Measurements from ENCODE around the gene DIP2A. TPM values are rescaled to one million over a fixed set of nuclear protein-coding genes. Genes with fewer than 3 reads are reported as not detected.

The DIP2A gene
- total and polyA plus RNA-seq, 2 experiments from 2014 or later, result 18.5 to 36.3 TPM

DNA sequence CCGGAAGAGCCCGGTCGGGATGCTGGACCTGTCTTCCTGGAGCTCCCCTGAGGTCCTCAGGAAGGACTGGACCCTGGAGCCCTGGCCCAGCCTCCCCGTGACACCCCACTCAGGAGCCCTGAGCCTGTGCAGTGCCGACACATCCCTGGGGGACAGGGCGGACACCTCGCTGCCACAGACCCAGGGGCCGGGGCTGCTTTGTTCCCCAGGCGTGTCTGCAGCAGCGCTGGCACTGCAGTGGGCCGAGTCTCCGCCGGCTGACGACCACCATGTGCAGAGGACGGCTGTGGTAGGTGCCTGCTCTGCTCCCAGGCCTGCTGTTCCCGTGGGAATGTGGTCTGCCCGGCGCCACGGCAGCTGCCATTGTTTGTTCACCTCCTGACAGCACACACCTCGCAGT, 42.1 kb upstream of the DIP2A start:
- H3K4me2 ChIP-seq, result no peak overlapping the region
- no peak for TF ChIP-seq ZNF331 (CRISPR knock-in tag; IDR thresholded peaks at IDR 0.05; ENCODE audit: low read depth)
- TF ChIP-seq STAT1 (IDR thresholded peaks at IDR 0.05; ENCODE audit: unreplicated experiment), result no peak
- no peak for TF ChIP-seq EZH2phosphoT487 (IDR thresholded peaks at IDR 0.05; ENCODE audit: unreplicated experiment)
- no peak for TF ChIP-seq EZH2 (IDR thresholded peaks at IDR 0.05; ENCODE audit: low read depth, unreplicated experiment)
- no peak for TF ChIP-seq JUNB (IDR thresholded peaks at IDR 0.05; ENCODE audit: unreplicated experiment)
- TF ChIP-seq CTCF (conservative IDR thresholded peaks at IDR 0.05; ENCODE audit: low read depth in 2 of 2), result no peak
- TF ChIP-seq POLR2AphosphoS5 (IDR thresholded peaks at IDR 0.05; ENCODE audit: low read depth), result no peak
- no peak for TF ChIP-seq ETS1 (IDR thresholded peaks at IDR 0.05)
- no peak for TF ChIP-seq CREB1 (CRISPR knock-in tag; IDR thresholded peaks at IDR 0.05; ENCODE audit: low read depth)
- TF ChIP-seq NANOG (IDR thresholded peaks at IDR 0.05; ENCODE audit: borderline replicate concordance), result no peak
- no peak for TF ChIP-seq ZNF114 (CRISPR knock-in tag; IDR thresholded peaks at IDR 0.05)
- TF ChIP-seq ZNF462 (CRISPR knock-in tag; IDR thresholded peaks at IDR 0.05), result no peak
- TF ChIP-seq, protein P1, sequence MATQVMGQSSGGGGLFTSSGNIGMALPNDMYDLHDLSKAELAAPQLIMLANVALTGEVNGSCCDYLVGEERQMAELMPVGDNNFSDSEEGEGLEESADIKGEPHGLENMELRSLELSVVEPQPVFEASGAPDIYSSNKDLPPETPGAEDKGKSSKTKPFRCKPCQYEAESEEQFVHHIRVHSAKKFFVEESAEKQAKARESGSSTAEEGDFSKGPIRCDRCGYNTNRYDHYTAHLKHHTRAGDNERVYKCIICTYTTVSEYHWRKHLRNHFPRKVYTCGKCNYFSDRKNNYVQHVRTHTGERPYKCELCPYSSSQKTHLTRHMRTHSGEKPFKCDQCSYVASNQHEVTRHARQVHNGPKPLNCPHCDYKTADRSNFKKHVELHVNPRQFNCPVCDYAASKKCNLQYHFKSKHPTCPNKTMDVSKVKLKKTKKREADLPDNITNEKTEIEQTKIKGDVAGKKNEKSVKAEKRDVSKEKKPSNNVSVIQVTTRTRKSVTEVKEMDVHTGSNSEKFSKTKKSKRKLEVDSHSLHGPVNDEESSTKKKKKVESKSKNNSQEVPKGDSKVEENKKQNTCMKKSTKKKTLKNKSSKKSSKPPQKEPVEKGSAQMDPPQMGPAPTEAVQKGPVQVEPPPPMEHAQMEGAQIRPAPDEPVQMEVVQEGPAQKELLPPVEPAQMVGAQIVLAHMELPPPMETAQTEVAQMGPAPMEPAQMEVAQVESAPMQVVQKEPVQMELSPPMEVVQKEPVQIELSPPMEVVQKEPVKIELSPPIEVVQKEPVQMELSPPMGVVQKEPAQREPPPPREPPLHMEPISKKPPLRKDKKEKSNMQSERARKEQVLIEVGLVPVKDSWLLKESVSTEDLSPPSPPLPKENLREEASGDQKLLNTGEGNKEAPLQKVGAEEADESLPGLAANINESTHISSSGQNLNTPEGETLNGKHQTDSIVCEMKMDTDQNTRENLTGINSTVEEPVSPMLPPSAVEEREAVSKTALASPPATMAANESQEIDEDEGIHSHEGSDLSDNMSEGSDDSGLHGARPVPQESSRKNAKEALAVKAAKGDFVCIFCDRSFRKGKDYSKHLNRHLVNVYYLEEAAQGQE (IDR thresholded peaks at IDR 0.05; ENCODE audit: unreplicated experiment), result no peak
- H3K27me3 ChIP-seq (ENCODE audit: insufficient read depth), result no peaks in the 10 kb centered on the region
- Mint-ChIP-seq H3K27ac (no peak overlapping the region), H3K4me1 (peaks cover 20% of the 10 kb centered on the region), H3K9me3 (no peaks in the 10 kb centered on the region; the same call in 2 of the 3 replicates), H3K4me3 (no peak overlapping the region), H3K36me3 (ENCODE audit: low read depth) (peaks cover 44% of the 10 kb centered on the region), H3K27me3 (ENCODE audit: insufficient read depth, low read depth, poor library complexity) (peaks cover 19% of the 10 kb centered on the region)
- H2AFZ ChIP-seq, result no peak overlapping the region
- no peak overlapping the region for H3K27ac ChIP-seq (ENCODE audit: low read depth)
- no peaks in the 10 kb centered on the region for H3K79me2 ChIP-seq (replicated peaks; ENCODE audit: insufficient read depth)
- H3K9me2 ChIP-seq (ENCODE audit: insufficient read depth), result no peaks in the 10 kb centered on the region
- no peak overlapping the region for H3K4me3 ChIP-seq
- no peaks in the 10 kb centered on the region for H4K20me1 ChIP-seq (replicated peaks; ENCODE audit: insufficient read depth)
- DNase-seq (ENCODE audit: low spot score), result no peak
- no peak for ATAC-seq
- H3F3A ChIP-seq (replicated peaks; ENCODE audit: low read depth), result no peaks in the 10 kb centered on the region; the same call in 1 of the 2 replicates
- H3K36me3 ChIP-seq (ENCODE audit: insufficient read depth), result no peaks in the 10 kb centered on the region; the same call in 1 of the 2 replicates
- no peaks in the 10 kb centered on the region for H3K4me1 ChIP-seq (ENCODE audit: insufficient read depth)

All from GM23338 (cell line).